ENCODE measurements around the gene CHM. TPM values are rescaled to one million over a fixed set of nuclear protein-coding genes. Genes with fewer than 3 reads are reported as not detected.
"Not testable (repeated sequence)": the region's sequence is repeated elsewhere in the genome, so short reads cannot be mapped to it uniquely, and the experiment has no call there.

Gene CHM
- total and polyA plus RNA-seq, 5 donors from 2014 or later: 6.1 to 15.8 (median 7.2) TPM

DNA sequence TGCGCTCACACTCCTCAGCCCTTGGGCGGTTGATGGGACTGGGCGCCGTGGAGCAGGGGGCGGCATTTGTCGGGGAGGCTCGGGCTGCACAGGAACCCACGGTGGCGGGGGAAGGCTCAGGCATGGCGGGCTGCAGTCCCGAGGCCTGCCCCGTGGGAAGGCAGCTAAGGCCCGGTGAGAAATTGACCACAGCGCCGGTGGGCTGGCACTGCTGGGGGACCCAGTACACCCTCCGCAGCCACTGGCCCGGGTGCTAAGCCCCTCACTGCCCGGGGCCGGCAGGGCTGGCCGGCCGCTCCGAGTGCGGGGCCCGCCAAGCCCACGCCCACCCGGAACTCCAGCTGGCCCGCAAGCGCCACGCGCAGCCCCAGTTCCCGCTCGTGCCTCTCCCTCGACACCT lies 75.0 kb downstream of the CHM start:
- H3K27me3 ChIP-seq (ENCODE audit: control insufficient read depth, insufficient read depth, low read length); H3K4me1 ChIP-seq (ENCODE audit: control insufficient read depth, insufficient read depth, low read length, poor library complexity, severe bottlenecking); H3K27me3 Mint-ChIP-seq; H3K27ac ChIP-seq (ENCODE audit: insufficient read depth, low read length, poor library complexity, severe bottlenecking); H3K9me3 ChIP-seq (ENCODE audit: control insufficient read depth in 2 of 2, low read length in 2 of 2); H3K4me3 Mint-ChIP-seq; DNase-seq; ATAC-seq (ENCODE audit: low read depth in 2 of 2); H3K9me3 Mint-ChIP-seq; H3K4me1 Mint-ChIP-seq; H3K4me3 ChIP-seq (ENCODE audit: low read depth, low read length); H3K27ac Mint-ChIP-seq: not testable (repeated sequence)
- H3K36me3 ChIP-seq (ENCODE audit: control insufficient read depth, insufficient read depth, low read length): peaks cover 13% of the 10 kb centered on the region
- peaks cover 27% of the 10 kb centered on the region for H3K36me3 Mint-ChIP-seq

DNA sequence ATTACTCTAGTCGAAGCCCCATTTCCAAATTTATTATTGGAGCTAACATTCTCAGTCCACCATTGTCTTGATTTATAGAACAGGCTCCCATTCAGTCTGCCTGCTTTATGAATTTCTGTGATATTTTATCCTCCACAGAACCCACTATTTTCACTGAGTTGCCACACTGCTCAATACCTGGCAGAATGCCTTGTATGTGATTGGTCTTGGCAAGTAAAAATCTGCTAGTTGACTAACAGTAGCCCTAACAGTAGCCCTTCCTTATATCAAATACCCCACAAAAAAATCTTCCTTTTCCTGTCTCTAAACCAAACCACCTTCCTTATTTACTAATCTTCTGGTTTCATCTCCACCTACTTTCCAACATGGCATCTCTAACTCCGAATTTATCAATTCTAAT lies 82.6 kb downstream of the CHM start:
- no peaks in the 10 kb centered on the region for H3K9me3 Mint-ChIP-seq
- no peaks in the 10 kb centered on the region for H3K27me3 ChIP-seq (ENCODE audit: control insufficient read depth, insufficient read depth, low read length)
- DNase-seq (no peak), ATAC-seq (ENCODE audit: low read depth in 2 of 2) (no peak)
- no peak overlapping the region for H3K27ac ChIP-seq (ENCODE audit: insufficient read depth, low read length, poor library complexity, severe bottlenecking)
- peaks cover 0 to 2% (median 0%) of the 10 kb centered on the region in 4 donors for H3K4me1 Mint-ChIP-seq
- H3K4me3 ChIP-seq (ENCODE audit: low read depth, low read length): no peak overlapping the region
- no peak overlapping the region for H3K4me3 Mint-ChIP-seq
- peak overlapping the region in 1 of 3 donors; percentile 43 for H3K27ac Mint-ChIP-seq
- no peaks in the 10 kb centered on the region for H3K27me3 Mint-ChIP-seq
- no peaks in the 10 kb centered on the region for H3K9me3 ChIP-seq (ENCODE audit: control insufficient read depth in 2 of 2, low read length in 2 of 2)
- H3K36me3 ChIP-seq (ENCODE audit: control insufficient read depth, insufficient read depth, low read length): no peaks in the 10 kb centered on the region
- H3K36me3 Mint-ChIP-seq: no peaks in the 10 kb centered on the region
- H3K4me1 ChIP-seq (ENCODE audit: control insufficient read depth, insufficient read depth, low read length, poor library complexity, severe bottlenecking): no peaks in the 10 kb centered on the region

DNA sequence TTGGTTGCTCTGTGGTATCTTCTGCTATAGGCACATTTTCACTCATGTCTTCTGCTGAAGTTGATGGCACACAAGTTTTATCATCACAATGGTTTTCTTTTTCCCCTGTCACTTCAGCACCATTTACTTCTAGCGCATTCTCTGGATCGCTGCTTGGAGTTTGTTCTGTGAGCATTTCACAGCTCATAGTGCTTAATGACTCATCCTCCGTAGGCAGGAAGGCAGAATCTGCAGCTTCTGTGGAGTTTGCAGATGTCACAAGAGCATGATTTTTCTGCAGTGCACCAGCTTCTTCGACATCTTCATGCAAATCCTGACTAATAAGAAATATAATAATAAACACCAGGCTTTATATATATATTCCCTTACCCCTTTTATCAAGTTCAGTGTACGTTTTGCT lies 83.6 kb downstream of the CHM start:
- no peaks in the 10 kb centered on the region for H3K36me3 Mint-ChIP-seq
- no peaks in the 10 kb centered on the region for H3K27me3 Mint-ChIP-seq
- Histone ChIP-seq H3K27me3 (ENCODE audit: control insufficient read depth, insufficient read depth, low read length) (no peaks in the 10 kb centered on the region), H3K4me1 (ENCODE audit: control insufficient read depth, insufficient read depth, low read length, poor library complexity, severe bottlenecking) (no peaks in the 10 kb centered on the region), H3K4me3 (ENCODE audit: low read depth, low read length) (no peak overlapping the region), H3K9me3 (ENCODE audit: control insufficient read depth in 2 of 2, low read length in 2 of 2) (no peaks in the 10 kb centered on the region), H3K27ac (ENCODE audit: insufficient read depth, low read length, poor library complexity, severe bottlenecking) (no peak overlapping the region), H3K36me3 (ENCODE audit: control insufficient read depth, insufficient read depth, low read length) (no peaks in the 10 kb centered on the region)
- peaks cover 0 to 2% (median 0%) of the 10 kb centered on the region in 4 donors for H3K4me1 Mint-ChIP-seq
- ATAC-seq (ENCODE audit: low read depth in 2 of 2): no peak
- H3K4me3 Mint-ChIP-seq: no peak overlapping the region
- H3K9me3 Mint-ChIP-seq: no peaks in the 10 kb centered on the region
- H3K27ac Mint-ChIP-seq: no peak overlapping the region
- no peak for DNase-seq

DNA sequence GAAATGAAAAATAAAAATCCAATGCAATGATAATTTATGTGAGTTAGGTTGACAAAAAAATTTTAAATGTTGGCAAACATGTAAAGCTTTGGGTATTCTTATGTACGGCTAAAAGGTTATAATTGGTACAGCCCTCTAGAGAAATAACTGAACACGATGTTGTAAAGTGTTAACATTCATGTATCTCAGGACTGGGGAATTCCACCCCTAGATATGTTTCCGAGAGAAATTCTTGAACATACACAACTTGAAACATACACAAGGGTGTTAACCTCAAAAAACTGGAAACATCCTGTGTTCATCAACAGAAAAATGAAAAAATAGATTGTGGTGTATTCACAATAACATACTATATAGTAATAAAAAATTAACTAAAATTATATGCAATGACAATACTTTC lies 91.8 kb downstream of the CHM start:
- DNase-seq: no peak
- no peak overlapping the region for H3K4me3 ChIP-seq (ENCODE audit: low read depth, low read length)

DNA sequence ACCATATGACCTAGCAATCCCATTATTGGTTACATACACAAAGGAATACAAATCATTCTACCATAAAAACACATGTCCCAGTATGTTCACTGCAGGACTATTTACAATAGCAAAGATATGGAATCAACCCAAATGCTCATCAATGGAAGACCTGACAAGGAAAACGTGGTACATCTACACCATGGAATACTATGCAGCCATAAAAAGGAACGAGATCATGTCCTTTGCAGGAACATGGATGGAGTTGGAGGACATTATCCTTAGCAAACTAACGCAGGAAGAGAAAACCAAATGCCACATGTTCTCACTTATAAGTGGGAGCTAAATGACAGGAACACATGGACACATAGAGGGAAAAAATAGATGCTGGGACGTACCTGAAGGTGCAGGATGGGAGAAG lies 102.6 kb downstream of the CHM start:
- H3K27me3 ChIP-seq (ENCODE audit: control insufficient read depth, insufficient read depth, low read length); DNase-seq; ATAC-seq (ENCODE audit: low read depth in 2 of 2); H3K27me3 Mint-ChIP-seq; H3K4me1 ChIP-seq (ENCODE audit: control insufficient read depth, insufficient read depth, low read length, poor library complexity, severe bottlenecking); H3K27ac ChIP-seq (ENCODE audit: insufficient read depth, low read length, poor library complexity, severe bottlenecking); H3K4me3 ChIP-seq (ENCODE audit: low read depth, low read length); H3K4me3 Mint-ChIP-seq; H3K4me1 Mint-ChIP-seq; H3K27ac Mint-ChIP-seq; H3K9me3 ChIP-seq (ENCODE audit: control insufficient read depth in 2 of 2, low read length in 2 of 2): not testable (repeated sequence)
- peaks cover 13% of the 10 kb centered on the region for H3K36me3 ChIP-seq (ENCODE audit: control insufficient read depth, insufficient read depth, low read length)
- peaks cover 35% of the 10 kb centered on the region for H3K36me3 Mint-ChIP-seq
- peaks cover 0 to 13% (median 3%) of the 10 kb centered on the region in 7 donors for H3K9me3 Mint-ChIP-seq

More for the DNA sequence above, 91.8 kb downstream of the CHM start:
- peaks cover 0 to 2% (median 0%) of the 10 kb centered on the region in 4 donors for H3K4me1 Mint-ChIP-seq
- no peaks in the 10 kb centered on the region for H3K27me3 ChIP-seq (ENCODE audit: control insufficient read depth, insufficient read depth, low read length)
- no peak overlapping the region for H3K27ac Mint-ChIP-seq
- no peak for ATAC-seq (ENCODE audit: low read depth in 2 of 2)
- no peaks in the 10 kb centered on the region for H3K27me3 Mint-ChIP-seq
- no peak overlapping the region for H3K4me3 Mint-ChIP-seq
- H3K36me3 ChIP-seq (ENCODE audit: control insufficient read depth, insufficient read depth, low read length): peaks cover 19% of the 10 kb centered on the region
- no peak overlapping the region for H3K27ac ChIP-seq (ENCODE audit: insufficient read depth, low read length, poor library complexity, severe bottlenecking)
- H3K9me3 ChIP-seq (ENCODE audit: control insufficient read depth in 2 of 2, low read length in 2 of 2): peaks cover 0 to 4% of the 10 kb centered on the region in 2 experiments
- peaks cover 27% of the 10 kb centered on the region for H3K36me3 Mint-ChIP-seq
- H3K9me3 Mint-ChIP-seq: peaks cover 0 to 10% (median 0%) of the 10 kb centered on the region in 7 donors
- H3K4me1 ChIP-seq (ENCODE audit: control insufficient read depth, insufficient read depth, low read length, poor library complexity, severe bottlenecking): no peaks in the 10 kb centered on the region

DNA sequence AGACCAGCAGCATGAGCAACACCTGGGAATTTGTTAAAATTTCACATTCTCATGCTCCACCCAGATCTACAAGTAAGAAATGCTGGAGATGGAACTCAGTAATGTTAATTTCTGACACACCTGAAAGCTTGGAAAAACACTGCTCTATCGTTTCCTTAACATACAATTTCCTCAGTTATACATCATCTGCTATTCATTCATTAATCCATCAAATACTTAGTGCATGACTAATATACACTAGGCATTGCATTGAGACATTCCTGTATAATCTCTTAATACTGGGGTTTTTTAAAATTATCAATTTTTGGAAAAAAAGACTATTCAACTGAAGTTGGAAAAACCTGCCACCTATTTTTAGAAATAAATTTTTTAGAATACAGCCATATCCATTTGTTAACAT lies 106.1 kb downstream of the CHM start:
- Mint-ChIP-seq H3K36me3 (peaks cover 22% of the 10 kb centered on the region), H3K4me1 (peaks cover 0 to 7% (median 2%) of the 10 kb centered on the region in 4 donors), H3K9me3 (peaks cover 0 to 13% (median 3%) of the 10 kb centered on the region in 7 donors), H3K27me3 (no peaks in the 10 kb centered on the region), H3K27ac (no peak overlapping the region), H3K4me3 (no peak overlapping the region)
- DNase-seq (no peak), ATAC-seq (ENCODE audit: low read depth in 2 of 2) (no peak)
- no peaks in the 10 kb centered on the region for H3K27me3 ChIP-seq (ENCODE audit: control insufficient read depth, insufficient read depth, low read length)
- H3K9me3 ChIP-seq (ENCODE audit: control insufficient read depth in 2 of 2, low read length in 2 of 2): peaks cover 7 to 8% of the 10 kb centered on the region in 2 experiments
- no peak overlapping the region for H3K27ac ChIP-seq (ENCODE audit: insufficient read depth, low read length, poor library complexity, severe bottlenecking)
- peaks cover 8% of the 10 kb centered on the region for H3K36me3 ChIP-seq (ENCODE audit: control insufficient read depth, insufficient read depth, low read length)
- no peak overlapping the region for H3K4me3 ChIP-seq (ENCODE audit: low read depth, low read length)
- H3K4me1 ChIP-seq (ENCODE audit: control insufficient read depth, insufficient read depth, low read length, poor library complexity, severe bottlenecking): no peaks in the 10 kb centered on the region

DNA sequence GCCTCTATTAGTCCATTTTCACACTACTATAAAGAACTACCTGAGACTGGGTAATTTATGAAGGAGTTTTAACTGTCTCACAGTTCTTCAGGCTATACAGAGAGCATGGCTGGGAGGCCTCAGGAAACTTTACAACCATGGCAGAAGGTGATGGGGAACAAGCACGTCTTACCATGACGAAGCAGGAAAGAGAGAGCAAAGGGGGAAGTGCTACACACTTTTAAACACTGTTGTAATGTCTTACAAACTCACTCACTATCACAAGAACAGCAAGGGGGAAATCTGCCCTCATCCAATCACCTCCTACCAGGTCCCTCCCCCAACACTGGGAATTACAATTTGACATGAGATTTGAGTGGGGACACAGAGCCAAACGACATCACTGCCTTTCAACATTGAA lies 107.4 kb downstream of the CHM start:
- H3K4me1 Mint-ChIP-seq; H3K4me3 ChIP-seq (ENCODE audit: low read depth, low read length); ATAC-seq (ENCODE audit: low read depth in 2 of 2); H3K36me3 ChIP-seq (ENCODE audit: control insufficient read depth, insufficient read depth, low read length); H3K4me1 ChIP-seq (ENCODE audit: control insufficient read depth, insufficient read depth, low read length, poor library complexity, severe bottlenecking); H3K27me3 Mint-ChIP-seq; H3K9me3 ChIP-seq (ENCODE audit: control insufficient read depth in 2 of 2, low read length in 2 of 2); H3K4me3 Mint-ChIP-seq; H3K27ac ChIP-seq (ENCODE audit: insufficient read depth, low read length, poor library complexity, severe bottlenecking); DNase-seq; H3K27me3 ChIP-seq (ENCODE audit: control insufficient read depth, insufficient read depth, low read length); H3K9me3 Mint-ChIP-seq: not testable (repeated sequence)
- Mint-ChIP-seq H3K27ac (peak overlapping the region in 1 of 3 donors; percentile 48), H3K36me3 (peaks cover 16% of the 10 kb centered on the region)

DNA sequence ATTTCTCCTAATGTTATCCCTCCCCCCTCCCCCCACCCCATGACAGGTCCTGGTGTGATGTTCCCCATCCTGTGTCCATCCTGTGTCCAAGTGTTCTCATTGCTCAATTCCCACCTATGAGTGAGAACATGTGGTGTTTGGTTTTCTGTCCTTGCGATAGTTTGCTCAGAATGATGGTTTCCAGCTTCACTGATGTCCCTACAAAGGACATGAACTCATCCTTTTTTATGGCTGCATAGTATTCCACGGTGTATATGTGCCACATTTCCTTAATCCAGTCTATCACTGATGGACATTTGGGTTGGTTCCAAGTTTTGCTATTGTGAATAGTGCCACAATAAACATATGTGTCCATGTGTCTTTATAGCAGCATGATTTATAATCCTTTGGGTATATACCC lies 113.0 kb downstream of the CHM start:
- H3K27ac ChIP-seq (ENCODE audit: insufficient read depth, low read length, poor library complexity, severe bottlenecking); H3K4me3 ChIP-seq (ENCODE audit: low read depth, low read length); H3K36me3 ChIP-seq (ENCODE audit: control insufficient read depth, insufficient read depth, low read length); ATAC-seq (ENCODE audit: low read depth in 2 of 2); H3K27me3 ChIP-seq (ENCODE audit: control insufficient read depth, insufficient read depth, low read length); H3K4me1 ChIP-seq (ENCODE audit: control insufficient read depth, insufficient read depth, low read length, poor library complexity, severe bottlenecking); H3K27ac Mint-ChIP-seq; H3K4me1 Mint-ChIP-seq; H3K9me3 Mint-ChIP-seq; H3K4me3 Mint-ChIP-seq; DNase-seq; H3K9me3 ChIP-seq (ENCODE audit: control insufficient read depth in 2 of 2, low read length in 2 of 2); H3K27me3 Mint-ChIP-seq: not testable (repeated sequence)
- peaks cover 13% of the 10 kb centered on the region for H3K36me3 Mint-ChIP-seq

All from CD4-positive, CD25-positive, alpha-beta regulatory T cell (primary cell).